Daoy (cell line): ENCODE results near the gene TBCD. TPM values are rescaled to one million over a fixed set of nuclear protein-coding genes. Genes with fewer than 3 reads are reported as not detected.

Experiments
- DNase-seq: peaks from one replicate; pipeline ENCODE4 v3.0.0-alpha.2; 2015; ENCODE audit warnings: low read depth
- total RNA-seq: library from RNA; depleted of rRNA; stranded (reverse); fragments of >200 nt; shearing (Covaris generic); gene quantifications from 2 replicates; pipeline ENCODE4 v1.2.3, GENCODE V29; 2014

The TBCD gene
- total RNA-seq, 1 experiment from 2014 or later = 23.0 TPM

GRCh38 chr17:82923366-82924113, 171.7 kb downstream of the TBCD start:
- DNase-seq = no peak

- no peak for DNase-seq
Observed at GRCh38 chr17:82924214-82924613, 172.3 kb downstream of the TBCD start.

- no peak for DNase-seq
Observed at GRCh38 chr17:82924812-82925211, 172.9 kb downstream of the TBCD start.

- DNase-seq = no peak
Observed at GRCh38 chr17:82925336-82925735, 173.5 kb downstream of the TBCD start.

- no peak for DNase-seq
Observed at GRCh38 chr17:82926081-82926480, 174.2 kb downstream of the TBCD start.

- no peak for DNase-seq
Observed at GRCh38 chr17:82926716-82927115, 174.9 kb downstream of the TBCD start.

- DNase-seq = no peak
Observed at GRCh38 chr17:82927311-82927660, 175.4 kb downstream of the TBCD start.

- DNase-seq = no peak
Observed at GRCh38 chr17:82927661-82928601, 176.1 kb downstream of the TBCD start.

GRCh38 chr17:82929011-82929622, 177.3 kb downstream of the TBCD start:
- DNase-seq = no peak

- no peak for DNase-seq
Observed at GRCh38 chr17:82929676-82930042, 177.8 kb downstream of the TBCD start.

GRCh38 chr17:82930043-82930923, 178.4 kb downstream of the TBCD start:
- DNase-seq = no peak

GRCh38 chr17:82930924-82931698, 179.2 kb downstream of the TBCD start:
- DNase-seq = no peak

- DNase-seq = peak; percentile 89
Observed at GRCh38 chr17:82931699-82932517, 180.0 kb downstream of the TBCD start.

- peak; percentile 48 for DNase-seq
Observed at GRCh38 chr17:82932518-82933310, 180.8 kb downstream of the TBCD start.

- no peak for DNase-seq
Observed at GRCh38 chr17:82933911-82934310, 182.0 kb downstream of the TBCD start.

- no peak for DNase-seq
Observed at GRCh38 chr17:82935966-82936767, 184.3 kb downstream of the TBCD start.

- DNase-seq = no peak
Observed at GRCh38 chr17:82936768-82937171, 184.9 kb downstream of the TBCD start.
